Measurements from ENCODE around the gene MGLL. TPM values are rescaled to one million over a fixed set of nuclear protein-coding genes. Genes with fewer than 3 reads are reported as not detected.

The MGLL gene
- total RNA-seq, 1 experiment from 2014 or later = 42.4 TPM

DNA sequence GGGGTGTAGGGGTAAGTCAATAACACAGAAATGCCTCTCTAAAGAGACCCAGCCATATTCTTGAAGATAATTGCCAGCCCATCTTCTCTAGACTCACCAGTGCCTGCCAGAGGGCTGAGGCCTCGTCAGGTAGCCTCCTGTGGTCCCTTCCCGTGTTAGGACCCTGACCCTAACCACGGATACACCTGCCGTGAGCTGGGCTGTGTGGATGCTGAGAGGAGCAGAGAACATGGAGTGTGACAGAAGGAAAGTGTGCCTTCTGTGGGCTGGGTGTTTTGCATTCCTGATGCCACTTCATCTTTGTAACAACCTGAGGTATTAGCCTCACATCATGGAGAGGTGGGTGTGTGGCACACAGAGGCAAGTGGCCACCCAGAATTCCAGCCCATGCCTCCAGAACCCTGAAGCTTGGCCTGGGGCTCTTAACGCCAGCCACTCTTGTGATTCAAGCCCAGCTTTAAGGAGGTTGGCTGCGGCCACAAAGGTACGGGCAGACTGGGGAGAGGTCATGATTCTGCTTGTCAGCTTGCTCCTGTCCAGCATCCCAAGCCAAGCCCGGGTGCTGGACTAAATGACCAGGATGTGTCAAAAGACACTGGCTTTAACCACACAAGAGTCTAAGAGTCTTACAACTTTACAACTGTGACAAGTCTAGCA, 170.7 kb downstream of the MGLL start:
- CTCF ChIA-PET = interaction anchor here (0.6 to 1.5 kb wide), 5 partner anchors 43 to 482 kb away, joined by 3 to 9 read pairs (median 4); no protein-coding TSS in a partner anchor
- H3K4me1 Mint-ChIP-seq (ENCODE audit: low read depth, unreplicated experiment) = no peaks in the 10 kb centered on the region
- H3K27me3 Mint-ChIP-seq (ENCODE audit: unreplicated experiment) = no peaks in the 10 kb centered on the region
- no peaks in the 10 kb centered on the region for H3K9me3 Mint-ChIP-seq (ENCODE audit: low read depth, unreplicated experiment)
- no peak for DNase-seq
- intact Hi-C loops (cut with micrococcal nuclease; ENCODE audit: unreplicated experiment) = loop anchor here (1.0 to 2.0 kb wide), 5 partner anchors 43 to 482 kb away; no protein-coding TSS in a partner anchor
- no peak overlapping the region for H3K4me3 Mint-ChIP-seq (ENCODE audit: low read depth, unreplicated experiment)
- BruUV-seq (replicated peaks) = no TSS peak
- no peaks in the 10 kb centered on the region for H3K36me3 Mint-ChIP-seq (ENCODE audit: insufficient read depth, unreplicated experiment)
- no peak for TF ChIP-seq CTCF (IDR thresholded peaks at IDR 0.05; ENCODE audit: unreplicated experiment)
- H3K27ac Mint-ChIP-seq (ENCODE audit: unreplicated experiment) = no peak overlapping the region

- BruUV-seq (replicated peaks) = no TSS peak
- no peak for DNase-seq
- no peak overlapping the region for H3K27ac Mint-ChIP-seq (ENCODE audit: unreplicated experiment)
- no peaks in the 10 kb centered on the region for H3K9me3 Mint-ChIP-seq (ENCODE audit: low read depth, unreplicated experiment)
- TF ChIP-seq CTCF (IDR thresholded peaks at IDR 0.05; ENCODE audit: unreplicated experiment) = no peak
- H3K4me1 Mint-ChIP-seq (ENCODE audit: low read depth, unreplicated experiment) = no peaks in the 10 kb centered on the region
- H3K36me3 Mint-ChIP-seq (ENCODE audit: insufficient read depth, unreplicated experiment) = no peaks in the 10 kb centered on the region
- intact Hi-C loops (cut with micrococcal nuclease; ENCODE audit: unreplicated experiment) = no loop called here
- H3K4me3 Mint-ChIP-seq (ENCODE audit: low read depth, unreplicated experiment) = no peak overlapping the region
- CTCF ChIA-PET = no interaction called here
- no peaks in the 10 kb centered on the region for H3K27me3 Mint-ChIP-seq (ENCODE audit: unreplicated experiment)
Observed at GRCh38 chr3:127650236-127650635, 172.1 kb downstream of the MGLL start.

- no peaks in the 10 kb centered on the region for H3K9me3 Mint-ChIP-seq (ENCODE audit: low read depth, unreplicated experiment)
Observed at GRCh38 chr3:127647845-127648204, 174.5 kb downstream of the MGLL start.

DNA sequence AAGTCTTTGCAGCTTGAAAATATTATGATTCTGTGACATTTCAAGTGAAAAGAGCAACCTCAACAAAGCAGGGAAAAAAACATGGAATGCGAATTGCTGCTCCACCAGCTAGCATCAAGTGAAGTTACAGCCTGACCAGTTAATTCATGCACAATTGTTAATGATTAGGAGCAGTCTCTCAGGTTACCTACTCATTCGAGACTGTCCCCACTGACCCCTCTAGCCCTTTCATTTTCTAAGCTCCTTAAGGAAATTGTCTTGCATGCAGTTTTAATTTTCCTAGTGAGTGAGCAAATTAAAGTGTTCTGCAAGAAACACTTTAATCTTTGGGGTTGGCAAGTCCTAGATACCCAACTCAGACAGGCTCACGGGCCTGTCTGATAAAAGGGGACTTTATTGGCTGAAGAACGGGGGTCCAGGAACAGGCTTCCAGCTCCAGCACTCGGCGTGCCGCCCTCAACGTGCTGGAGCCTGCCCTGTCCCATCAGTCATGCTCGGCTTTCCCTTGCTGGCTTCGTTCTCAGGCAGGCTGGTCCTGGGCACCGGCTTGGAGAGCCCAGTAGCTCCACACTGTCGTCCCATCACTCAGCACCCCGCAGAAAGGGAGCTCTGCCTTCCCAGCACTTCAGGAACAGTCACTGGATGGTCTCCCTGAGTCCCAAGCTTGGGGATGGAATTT, 175.0 kb downstream of the MGLL start:
- no peak for TF ChIP-seq CTCF (IDR thresholded peaks at IDR 0.05; ENCODE audit: unreplicated experiment)
- Mint-ChIP-seq H3K36me3 (ENCODE audit: insufficient read depth, unreplicated experiment) (no peaks in the 10 kb centered on the region), H3K27me3 (ENCODE audit: unreplicated experiment) (no peaks in the 10 kb centered on the region), H3K4me1 (ENCODE audit: low read depth, unreplicated experiment) (no peaks in the 10 kb centered on the region), H3K27ac (ENCODE audit: unreplicated experiment) (no peak overlapping the region), H3K9me3 (ENCODE audit: low read depth, unreplicated experiment) (no peaks in the 10 kb centered on the region), H3K4me3 (ENCODE audit: low read depth, unreplicated experiment) (no peak overlapping the region)
- intact Hi-C loops (cut with micrococcal nuclease; ENCODE audit: unreplicated experiment) = no loop called here
- BruUV-seq (replicated peaks) = no TSS peak
- CTCF ChIA-PET = interaction anchor here (0.7 to 1.1 kb wide), 3 partner anchors 47 to 302 kb away, joined by 3 to 5 read pairs (median 3); no protein-coding TSS in a partner anchor
- no peak for DNase-seq

More at GRCh38 chr3:127647845-127648204, 174.5 kb downstream of the MGLL start:
- intact Hi-C loops (cut with micrococcal nuclease; ENCODE audit: unreplicated experiment) = no loop called here
- Mint-ChIP-seq H3K4me1 (ENCODE audit: low read depth, unreplicated experiment) (no peaks in the 10 kb centered on the region), H3K27ac (ENCODE audit: unreplicated experiment) (no peak overlapping the region), H3K36me3 (ENCODE audit: insufficient read depth, unreplicated experiment) (no peaks in the 10 kb centered on the region), H3K27me3 (ENCODE audit: unreplicated experiment) (no peaks in the 10 kb centered on the region), H3K4me3 (ENCODE audit: low read depth, unreplicated experiment) (no peak overlapping the region)
- TF ChIP-seq CTCF (IDR thresholded peaks at IDR 0.05; ENCODE audit: unreplicated experiment) = no peak
- DNase-seq = no peak
- CTCF ChIA-PET = interaction anchor here (0.7 to 1.1 kb wide), 3 partner anchors 47 to 302 kb away, joined by 3 to 5 read pairs (median 3); no protein-coding TSS in a partner anchor
- no TSS peak for BruUV-seq (replicated peaks)
